ENCODE measurements around the gene LMTK3. TPM values are rescaled to one million over a fixed set of nuclear protein-coding genes. Genes with fewer than 3 reads are reported as not detected.

The LMTK3 gene
- total and polyA plus RNA-seq, 2 experiments from 2014 or later: 1.1 to 7.4 TPM

GRCh38 chr19:48442116-48443035, 69.3 kb downstream of the LMTK3 start:
- Histone ChIP-seq H3K27me3 (no peaks in the 10 kb centered on the region), H3K9me3 (ENCODE audit: low read depth) (no peaks in the 10 kb centered on the region), H3K36me3 (no peaks in the 10 kb centered on the region), H3K4me1 (ENCODE audit: low read depth) (peaks cover 4% of the 10 kb centered on the region), H3K4me3 (no peak overlapping the region), H3K27ac (no peak overlapping the region)
- no peak for DNase-seq (ENCODE audit: low read depth in 1 of 2, low spot score in 1 of 2)
- TF ChIP-seq, protein P1, sequence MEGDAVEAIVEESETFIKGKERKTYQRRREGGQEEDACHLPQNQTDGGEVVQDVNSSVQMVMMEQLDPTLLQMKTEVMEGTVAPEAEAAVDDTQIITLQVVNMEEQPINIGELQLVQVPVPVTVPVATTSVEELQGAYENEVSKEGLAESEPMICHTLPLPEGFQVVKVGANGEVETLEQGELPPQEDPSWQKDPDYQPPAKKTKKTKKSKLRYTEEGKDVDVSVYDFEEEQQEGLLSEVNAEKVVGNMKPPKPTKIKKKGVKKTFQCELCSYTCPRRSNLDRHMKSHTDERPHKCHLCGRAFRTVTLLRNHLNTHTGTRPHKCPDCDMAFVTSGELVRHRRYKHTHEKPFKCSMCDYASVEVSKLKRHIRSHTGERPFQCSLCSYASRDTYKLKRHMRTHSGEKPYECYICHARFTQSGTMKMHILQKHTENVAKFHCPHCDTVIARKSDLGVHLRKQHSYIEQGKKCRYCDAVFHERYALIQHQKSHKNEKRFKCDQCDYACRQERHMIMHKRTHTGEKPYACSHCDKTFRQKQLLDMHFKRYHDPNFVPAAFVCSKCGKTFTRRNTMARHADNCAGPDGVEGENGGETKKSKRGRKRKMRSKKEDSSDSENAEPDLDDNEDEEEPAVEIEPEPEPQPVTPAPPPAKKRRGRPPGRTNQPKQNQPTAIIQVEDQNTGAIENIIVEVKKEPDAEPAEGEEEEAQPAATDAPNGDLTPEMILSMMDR (IDR thresholded peaks at IDR 0.05; ENCODE audit: low read depth, low read length): no peak

- H3K4me3 ChIP-seq: no peak overlapping the region
- H3K27me3 ChIP-seq: no peaks in the 10 kb centered on the region
- TF ChIP-seq, protein P1 (IDR thresholded peaks at IDR 0.05; ENCODE audit: low read depth, low read length): no peak
- H3K36me3 ChIP-seq: no peaks in the 10 kb centered on the region
- H3K4me1 ChIP-seq (ENCODE audit: low read depth): peaks cover 2% of the 10 kb centered on the region
- H3K9me3 ChIP-seq (ENCODE audit: low read depth): no peaks in the 10 kb centered on the region
- DNase-seq (ENCODE audit: low read depth in 1 of 2, low spot score in 1 of 2): no peak
- H3K27ac ChIP-seq: no peak overlapping the region
Observed at GRCh38 chr19:48441360-48442050, 70.1 kb downstream of the LMTK3 start.

GRCh38 chr19:48436586-48436985, 75.0 kb downstream of the LMTK3 start:
- DNase-seq (ENCODE audit: low read depth in 1 of 2, low spot score in 1 of 2): no peak
- H3K27me3 ChIP-seq: no peaks in the 10 kb centered on the region
- no peaks in the 10 kb centered on the region for H3K9me3 ChIP-seq (ENCODE audit: low read depth)
- no peaks in the 10 kb centered on the region for H3K36me3 ChIP-seq
- TF ChIP-seq, protein P1 (IDR thresholded peaks at IDR 0.05; ENCODE audit: low read depth, low read length): no peak
- no peak overlapping the region for H3K27ac ChIP-seq
- H3K4me3 ChIP-seq: no peak overlapping the region
- H3K4me1 ChIP-seq (ENCODE audit: low read depth): no peaks in the 10 kb centered on the region

Other genes starting within 250 kb of the LMTK3 start
- 4.0 and 5.9 TPM in 2 replicates for gene ZNF114, start 241.8 kb downstream of the LMTK3 start, total RNA-seq
- 4.9 and 6.2 TPM in 2 replicates for gene ZNF114, start 241.8 kb downstream of the LMTK3 start, polyA plus RNA-seq
- 32.5 and 39.8 TPM in 2 replicates for gene EMP3, start 186.3 kb downstream of the LMTK3 start, total RNA-seq
- 148 and 160 TPM in 2 replicates for gene EMP3, start 186.3 kb downstream of the LMTK3 start, polyA plus RNA-seq
- gene TMEM143, start 147.9 kb downstream of the LMTK3 start, total RNA-seq: 17.9 and 29.8 TPM in 2 replicates
- gene TMEM143, start 147.9 kb downstream of the LMTK3 start, polyA plus RNA-seq: 38.5 and 68.5 TPM in 2 replicates
- gene SYNGR4, start 147.5 kb downstream of the LMTK3 start, total RNA-seq: 0.57 TPM in 1 of 2 replicates, not detected in the other
- gene SYNGR4, start 147.5 kb downstream of the LMTK3 start, polyA plus RNA-seq: not detected in 2 replicates
- gene KDELR1, start 120.3 kb downstream of the LMTK3 start, total RNA-seq: 137 and 159 TPM in 2 replicates
- gene KDELR1, start 120.3 kb downstream of the LMTK3 start, polyA plus RNA-seq: 186 and 218 TPM in 2 replicates
- 2.7 and 3.2 TPM in 2 replicates for gene GRIN2D, start 118.2 kb downstream of the LMTK3 start, total RNA-seq
- gene GRIN2D, start 118.2 kb downstream of the LMTK3 start, polyA plus RNA-seq: 3.5 and 3.9 TPM in 2 replicates
- gene GRWD1, start 65.9 kb downstream of the LMTK3 start, total RNA-seq: 24.2 and 36.5 TPM in 2 replicates
- 36.3 and 38.6 TPM in 2 replicates for gene GRWD1, start 65.9 kb downstream of the LMTK3 start, polyA plus RNA-seq
- gene KCNJ14, start 56.3 kb downstream of the LMTK3 start, total RNA-seq: 0.56 and 1.7 TPM in 2 replicates
- 0.61 and 1.5 TPM in 2 replicates for gene KCNJ14, start 56.3 kb downstream of the LMTK3 start, polyA plus RNA-seq
- 179 and 211 TPM in 2 replicates for gene CYTH2, start 42.5 kb downstream of the LMTK3 start, total RNA-seq
- gene CYTH2, start 42.5 kb downstream of the LMTK3 start, polyA plus RNA-seq: 103 and 138 TPM in 2 replicates
- gene SULT2B1, start 40.3 kb upstream of the LMTK3 start, total RNA-seq: not detected in 2 replicates
- gene SULT2B1, start 40.3 kb upstream of the LMTK3 start, polyA plus RNA-seq: 0.20 and 0.85 TPM in 2 replicates
- gene SPACA4, start 94.9 kb upstream of the LMTK3 start, total RNA-seq: not detected in 2 replicates
- not detected in 2 replicates for gene SPACA4, start 94.9 kb upstream of the LMTK3 start, polyA plus RNA-seq
- gene FAM83E, start 103.2 kb upstream of the LMTK3 start, total RNA-seq: 0.60 and 1.6 TPM in 2 replicates
- not detected in 2 replicates for gene FAM83E, start 103.2 kb upstream of the LMTK3 start, polyA plus RNA-seq
- 3,285 and 3,429 TPM in 2 replicates for gene RPL18, start 107.3 kb upstream of the LMTK3 start, total RNA-seq
- gene RPL18, start 107.3 kb upstream of the LMTK3 start, polyA plus RNA-seq: 692 and 838 TPM in 2 replicates
- gene SPHK2, start 107.7 kb upstream of the LMTK3 start, total RNA-seq: 21.3 and 22.5 TPM in 2 replicates
- gene SPHK2, start 107.7 kb upstream of the LMTK3 start, polyA plus RNA-seq: 18.5 and 25.3 TPM in 2 replicates
- gene DBP, start 125.5 kb upstream of the LMTK3 start, total RNA-seq: 16.0 and 30.0 TPM in 2 replicates
- gene DBP, start 125.5 kb upstream of the LMTK3 start, polyA plus RNA-seq: 23.3 and 41.6 TPM in 2 replicates
- gene CA11, start 134.4 kb upstream of the LMTK3 start, total RNA-seq: 11.9 and 15.6 TPM in 2 replicates
- gene CA11, start 134.4 kb upstream of the LMTK3 start, polyA plus RNA-seq: 26.3 and 30.7 TPM in 2 replicates
- gene NTN5, start 161.2 kb upstream of the LMTK3 start, total RNA-seq: 0.07 and 4.1 TPM in 2 replicates
- gene NTN5, start 161.2 kb upstream of the LMTK3 start, polyA plus RNA-seq: 0.15 TPM in 1 of 2 replicates, not detected in the other
- gene FUT2, start 184.1 kb upstream of the LMTK3 start, total RNA-seq: not detected in 2 replicates
- 0.11 and 0.55 TPM in 2 replicates for gene FUT2, start 184.1 kb upstream of the LMTK3 start, polyA plus RNA-seq
- 3.5 and 4.7 TPM in 2 replicates for gene MAMSTR, start 207.9 kb upstream of the LMTK3 start, total RNA-seq
- 6.1 and 6.3 TPM in 2 replicates for gene MAMSTR, start 207.9 kb upstream of the LMTK3 start, polyA plus RNA-seq
- gene RASIP1, start 228.8 kb upstream of the LMTK3 start, total RNA-seq: 3.2 and 5.5 TPM in 2 replicates
- 1.5 and 2.9 TPM in 2 replicates for gene RASIP1, start 228.8 kb upstream of the LMTK3 start, polyA plus RNA-seq
- gene IZUMO1, start 235.1 kb upstream of the LMTK3 start, total RNA-seq: not detected in 2 replicates
- gene IZUMO1, start 235.1 kb upstream of the LMTK3 start, polyA plus RNA-seq: 0.94 TPM in 1 of 2 replicates, not detected in the other
- 0.14 and 0.21 TPM in 2 replicates for gene FUT1, start 240.8 kb upstream of the LMTK3 start, total RNA-seq
- gene FUT1, start 240.8 kb upstream of the LMTK3 start, polyA plus RNA-seq: not detected in 2 replicates
- gene FGF21, start 243.7 kb upstream of the LMTK3 start, total RNA-seq: not detected in 2 replicates
- gene FGF21, start 243.7 kb upstream of the LMTK3 start, polyA plus RNA-seq: not detected in 2 replicates

All from cardiac muscle cell (in vitro differentiated cells and primary cell).